ENCODE measurements around the gene ADAM29. TPM values are rescaled to one million over a fixed set of nuclear protein-coding genes. Genes with fewer than 3 reads are reported as not detected.

ADAM29 gene
- total RNA-seq, 1 experiment from 2014 or later, result not detected

Small RNA genes lying within 50 kb of the gene (small RNA-seq; reads per million reads assigned to genes)
- gene AC105914.1, result not detected

Other genes starting within 250 kb of the ADAM29 start
- not detected in 2 replicates for gene GLRA3, start 89.1 kb upstream of the ADAM29 start, total RNA-seq (2014; rRNA removed; shearing (Covaris generic); ENCODE audit: low replicate concordance)